Measurements from ENCODE around the gene PNLIPRP2. TPM values are rescaled to one million over a fixed set of nuclear protein-coding genes. Genes with fewer than 3 reads are reported as not detected.

The PNLIPRP2 gene
- polyA plus RNA-seq, 1 experiment, result not detected

DNA sequence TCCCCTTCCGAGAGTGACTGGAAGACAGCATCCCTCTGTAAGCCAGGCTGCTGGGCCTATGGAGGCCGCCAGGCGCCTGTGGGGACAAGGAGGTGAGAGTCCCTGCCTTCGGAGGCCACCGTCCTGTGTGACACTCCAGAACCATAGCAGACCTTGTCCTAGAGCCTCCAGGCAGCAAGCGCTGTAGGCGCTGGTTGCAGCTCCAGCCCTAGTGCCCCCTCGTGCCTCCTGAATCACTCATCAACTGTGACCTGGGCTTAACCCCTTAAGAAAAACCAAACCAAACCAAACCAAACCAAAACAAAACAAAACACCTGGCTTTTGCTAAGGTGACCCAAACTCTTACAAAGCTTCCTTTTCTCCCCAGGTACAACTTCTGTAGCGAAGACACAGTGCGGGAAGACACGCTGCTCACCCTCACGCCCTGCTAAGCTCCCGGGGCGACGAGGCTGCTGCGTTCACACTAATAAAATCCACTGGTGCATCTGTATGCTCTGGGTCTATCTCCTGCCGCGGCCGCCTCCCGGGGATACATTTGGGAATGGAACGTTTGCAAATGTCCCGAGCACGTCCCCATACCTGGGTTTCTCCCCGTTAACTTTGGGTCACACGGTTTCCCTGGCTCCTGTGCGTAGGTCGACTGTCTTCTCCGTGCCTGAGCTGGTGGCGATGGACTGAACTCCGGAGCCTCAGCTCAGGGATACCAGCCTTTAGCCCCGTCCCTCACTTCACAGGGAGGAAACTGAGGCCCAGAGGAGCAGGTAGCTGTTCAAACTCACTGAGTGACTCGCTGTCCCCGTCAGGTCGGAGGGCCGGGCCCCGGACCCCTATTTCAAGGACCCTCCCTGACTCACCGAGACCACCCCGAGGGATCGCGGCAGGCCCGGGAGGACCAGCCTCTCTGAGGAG is 11.8 kb upstream of the PNLIPRP2 start:
- peaks cover 10% of the 10 kb centered on the region for H3K27me3 ChIP-seq (ENCODE audit: control insufficient read depth, insufficient read depth, low read length)
- no peak overlapping the region for H3K27ac ChIP-seq (ENCODE audit: low read depth, low read length)
- DNase-seq (ENCODE audit: low read depth, low spot score), result no peak
- H3K4me3 ChIP-seq (ENCODE audit: low read depth, low read length), result no peak overlapping the region
- ChIA-PET CTCF (interaction anchor here (1.1 kb wide), 1 partner anchor 179 kb away, joined by 3 read pairs; no protein-coding TSS in a partner anchor), POLR2A (no interaction called here)
- H3K9me3 ChIP-seq (ENCODE audit: control insufficient read depth, insufficient read depth, low read length), result peaks cover 11% of the 10 kb centered on the region; the same call in 1 of the 2 replicates
- TF ChIP-seq, protein P1, sequence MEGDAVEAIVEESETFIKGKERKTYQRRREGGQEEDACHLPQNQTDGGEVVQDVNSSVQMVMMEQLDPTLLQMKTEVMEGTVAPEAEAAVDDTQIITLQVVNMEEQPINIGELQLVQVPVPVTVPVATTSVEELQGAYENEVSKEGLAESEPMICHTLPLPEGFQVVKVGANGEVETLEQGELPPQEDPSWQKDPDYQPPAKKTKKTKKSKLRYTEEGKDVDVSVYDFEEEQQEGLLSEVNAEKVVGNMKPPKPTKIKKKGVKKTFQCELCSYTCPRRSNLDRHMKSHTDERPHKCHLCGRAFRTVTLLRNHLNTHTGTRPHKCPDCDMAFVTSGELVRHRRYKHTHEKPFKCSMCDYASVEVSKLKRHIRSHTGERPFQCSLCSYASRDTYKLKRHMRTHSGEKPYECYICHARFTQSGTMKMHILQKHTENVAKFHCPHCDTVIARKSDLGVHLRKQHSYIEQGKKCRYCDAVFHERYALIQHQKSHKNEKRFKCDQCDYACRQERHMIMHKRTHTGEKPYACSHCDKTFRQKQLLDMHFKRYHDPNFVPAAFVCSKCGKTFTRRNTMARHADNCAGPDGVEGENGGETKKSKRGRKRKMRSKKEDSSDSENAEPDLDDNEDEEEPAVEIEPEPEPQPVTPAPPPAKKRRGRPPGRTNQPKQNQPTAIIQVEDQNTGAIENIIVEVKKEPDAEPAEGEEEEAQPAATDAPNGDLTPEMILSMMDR (IDR thresholded peaks at IDR 0.05; ENCODE audit: low read depth, low read length), result no peak

DNA sequence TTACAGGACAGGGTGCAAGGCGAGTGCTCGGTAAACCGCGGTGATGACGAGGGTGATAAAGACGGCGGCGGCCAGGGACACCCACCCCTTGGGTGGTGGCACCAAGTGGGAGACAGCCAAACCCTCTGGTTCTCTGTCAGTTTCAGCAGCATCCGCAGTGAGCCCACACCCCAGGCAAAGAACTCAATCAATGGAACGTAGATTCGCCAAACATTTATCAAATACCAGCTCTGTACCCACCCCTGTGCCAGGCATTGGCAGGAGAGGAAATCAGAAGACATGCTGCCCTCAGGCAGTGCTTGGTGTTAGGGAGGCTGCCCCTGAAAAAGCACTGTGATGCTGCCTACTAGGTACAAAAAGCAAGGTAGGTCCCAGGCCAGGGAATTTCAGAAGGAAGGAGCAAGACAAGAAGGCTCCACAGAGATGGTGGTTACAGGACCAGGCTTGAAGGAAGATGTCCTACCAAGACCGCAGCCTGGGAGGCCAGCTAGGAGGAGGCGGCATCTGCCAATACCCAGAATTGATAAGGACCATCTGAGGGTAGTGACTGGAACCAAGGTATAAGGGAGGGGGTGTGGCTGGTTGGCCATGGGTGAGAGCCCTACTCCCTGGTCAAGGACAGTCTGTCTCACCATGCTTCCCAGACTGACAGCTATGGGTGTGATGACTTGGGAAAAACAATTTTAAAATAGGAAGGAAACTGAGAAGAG is 10.2 kb upstream of the PNLIPRP2 start:
- POLR2A ChIA-PET, result no interaction called here

DNA sequence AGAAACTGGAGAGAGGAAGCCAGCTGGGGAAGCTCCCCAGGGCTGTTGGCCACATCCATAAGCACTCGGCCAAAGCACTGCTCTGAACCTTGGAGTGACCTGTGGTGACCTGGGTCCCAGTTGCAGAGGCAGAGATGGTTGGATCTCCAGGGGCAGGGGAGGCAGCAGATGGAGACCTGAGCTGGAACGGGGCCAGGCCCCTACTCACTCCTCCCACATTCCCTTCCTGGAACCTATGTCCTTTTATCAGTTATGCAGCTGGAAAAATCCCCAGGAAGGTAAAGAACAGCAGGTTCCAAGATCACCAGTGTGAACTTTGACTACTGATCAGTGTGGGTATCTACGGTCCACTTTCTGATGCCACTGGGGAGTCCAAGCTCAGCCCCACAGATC is 9.6 kb upstream of the PNLIPRP2 start:
- CTCF ChIA-PET, result no interaction called here
- Histone ChIP-seq H3K9me3 (ENCODE audit: control insufficient read depth, insufficient read depth, low read length) (peaks cover 11% of the 10 kb centered on the region; the same call in 1 of the 2 replicates), H3K27me3 (ENCODE audit: control insufficient read depth, insufficient read depth, low read length) (peaks cover 8% of the 10 kb centered on the region), H3K4me3 (ENCODE audit: low read depth, low read length) (no peak overlapping the region), H3K27ac (ENCODE audit: low read depth, low read length) (no peak overlapping the region)
- POLR2A ChIA-PET, result no interaction called here
- TF ChIP-seq, protein P1 (IDR thresholded peaks at IDR 0.05; ENCODE audit: low read depth, low read length), result no peak
- DNase-seq (ENCODE audit: low read depth, low spot score), result no peak

More for the DNA sequence above, 10.2 kb upstream of the PNLIPRP2 start:
- DNase-seq (ENCODE audit: low read depth, low spot score), result no peak
- Histone ChIP-seq H3K27ac (ENCODE audit: low read depth, low read length) (no peak overlapping the region), H3K27me3 (ENCODE audit: control insufficient read depth, insufficient read depth, low read length) (peaks cover 10% of the 10 kb centered on the region), H3K9me3 (ENCODE audit: control insufficient read depth, insufficient read depth, low read length) (peaks cover 11% of the 10 kb centered on the region; the same call in 1 of the 2 replicates), H3K4me3 (ENCODE audit: low read depth, low read length) (no peak overlapping the region)
- CTCF ChIA-PET, result no interaction called here
- TF ChIP-seq, protein P1 (IDR thresholded peaks at IDR 0.05; ENCODE audit: low read depth, low read length), result no peak

DNA sequence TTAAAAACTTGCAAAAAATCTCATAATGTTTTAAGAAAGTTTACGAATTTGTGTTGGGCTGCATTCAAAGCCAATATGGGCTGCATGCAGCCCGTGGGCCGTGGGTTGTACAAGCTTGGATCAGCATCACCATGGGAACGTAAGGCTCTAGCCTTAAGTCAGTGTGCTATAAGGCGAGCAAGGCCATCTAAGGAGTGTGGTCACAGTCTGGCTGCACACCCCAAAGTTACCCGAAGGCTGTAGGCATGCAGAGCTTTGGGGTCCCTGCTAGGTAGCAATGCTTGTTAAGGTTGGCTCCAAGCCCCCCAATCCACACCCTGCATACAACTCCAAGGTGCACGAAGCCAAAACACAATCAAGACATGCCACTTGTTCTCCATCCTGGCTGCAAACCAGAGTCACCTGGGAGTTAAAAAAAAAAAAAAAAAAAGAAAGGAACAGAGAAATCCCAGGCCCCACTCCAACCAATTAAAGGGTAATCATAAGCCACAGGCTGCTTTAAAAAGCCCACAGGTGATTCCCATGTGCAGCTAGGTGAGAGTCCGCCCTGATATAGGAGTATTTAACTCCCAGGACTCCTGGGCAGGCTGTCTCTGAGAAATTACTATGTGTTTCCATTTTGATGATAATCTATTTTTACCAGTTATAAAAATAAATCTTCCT is 8.5 kb upstream of the PNLIPRP2 start:
- no peak overlapping the region for H3K4me3 ChIP-seq (ENCODE audit: low read depth, low read length)
- TF ChIP-seq, protein P1 (IDR thresholded peaks at IDR 0.05; ENCODE audit: low read depth, low read length), result no peak
- H3K27me3 ChIP-seq (ENCODE audit: control insufficient read depth, insufficient read depth, low read length), result peaks cover 5% of the 10 kb centered on the region
- ChIA-PET POLR2A (no interaction called here), CTCF (no interaction called here)
- H3K27ac ChIP-seq (ENCODE audit: low read depth, low read length), result no peak overlapping the region
- H3K9me3 ChIP-seq (ENCODE audit: control insufficient read depth, insufficient read depth, low read length), result peaks cover 11% of the 10 kb centered on the region; the same call in 1 of the 2 replicates
- no peak for DNase-seq (ENCODE audit: low read depth, low spot score)
